ENCODE data around the gene LAMA4. TPM values are rescaled to one million over a fixed set of nuclear protein-coding genes. Genes with fewer than 3 reads are reported as not detected.

Gene LAMA4
- total RNA-seq, 1 donor from 2014 or later, result 0.22 TPM

GRCh38 chr6:112228480-112229332, 25.7 kb downstream of the LAMA4 start:
- H3K9me3 Mint-ChIP-seq (ENCODE audit: unreplicated experiment), result no peaks in the 10 kb centered on the region
- peaks cover 28% of the 10 kb centered on the region for H3K4me1 Mint-ChIP-seq (ENCODE audit: low read depth, unreplicated experiment)
- no peak for TF ChIP-seq CTCF (IDR thresholded peaks at IDR 0.05; ENCODE audit: partially characterized antibody, unreplicated experiment)
- H3K27me3 Mint-ChIP-seq (ENCODE audit: unreplicated experiment), result peaks cover 2% of the 10 kb centered on the region
- H3K36me3 Mint-ChIP-seq (ENCODE audit: unreplicated experiment), result no peaks in the 10 kb centered on the region
- H3K4me3 Mint-ChIP-seq (ENCODE audit: unreplicated experiment), result no peak overlapping the region
- H3K27ac Mint-ChIP-seq (ENCODE audit: unreplicated experiment), result peak overlapping the region; percentile 9
- no peak for DNase-seq

- peaks cover 2% of the 10 kb centered on the region for H3K27me3 Mint-ChIP-seq (ENCODE audit: unreplicated experiment)
- no peak overlapping the region for H3K4me3 Mint-ChIP-seq (ENCODE audit: unreplicated experiment)
- no peaks in the 10 kb centered on the region for H3K9me3 Mint-ChIP-seq (ENCODE audit: unreplicated experiment)
- H3K27ac Mint-ChIP-seq (ENCODE audit: unreplicated experiment), result no peak overlapping the region
- no peak for TF ChIP-seq CTCF (IDR thresholded peaks at IDR 0.05; ENCODE audit: partially characterized antibody, unreplicated experiment)
- H3K4me1 Mint-ChIP-seq (ENCODE audit: low read depth, unreplicated experiment), result peaks cover 26% of the 10 kb centered on the region
- no peak for DNase-seq
- H3K36me3 Mint-ChIP-seq (ENCODE audit: unreplicated experiment), result no peaks in the 10 kb centered on the region
Observed at GRCh38 chr6:112227992-112228391, 26.4 kb downstream of the LAMA4 start.

- peaks cover 2% of the 10 kb centered on the region for H3K27me3 Mint-ChIP-seq (ENCODE audit: unreplicated experiment)
- DNase-seq, result no peak
- no peaks in the 10 kb centered on the region for H3K36me3 Mint-ChIP-seq (ENCODE audit: unreplicated experiment)
- no peak for TF ChIP-seq CTCF (IDR thresholded peaks at IDR 0.05; ENCODE audit: partially characterized antibody, unreplicated experiment)
- no peak overlapping the region for H3K4me3 Mint-ChIP-seq (ENCODE audit: unreplicated experiment)
- H3K27ac Mint-ChIP-seq (ENCODE audit: unreplicated experiment), result no peak overlapping the region
- H3K4me1 Mint-ChIP-seq (ENCODE audit: low read depth, unreplicated experiment), result peaks cover 23% of the 10 kb centered on the region
- H3K9me3 Mint-ChIP-seq (ENCODE audit: unreplicated experiment), result no peaks in the 10 kb centered on the region
Observed at GRCh38 chr6:112227411-112227810, 27.0 kb downstream of the LAMA4 start.

GRCh38 chr6:112225691-112226090, 28.7 kb downstream of the LAMA4 start:
- Mint-ChIP-seq H3K4me1 (ENCODE audit: low read depth, unreplicated experiment) (peaks cover 14% of the 10 kb centered on the region), H3K9me3 (ENCODE audit: unreplicated experiment) (no peaks in the 10 kb centered on the region), H3K27ac (ENCODE audit: unreplicated experiment) (no peak overlapping the region), H3K4me3 (ENCODE audit: unreplicated experiment) (no peak overlapping the region), H3K27me3 (ENCODE audit: unreplicated experiment) (peaks cover 2% of the 10 kb centered on the region), H3K36me3 (ENCODE audit: unreplicated experiment) (no peaks in the 10 kb centered on the region)
- DNase-seq, result no peak
- no peak for TF ChIP-seq CTCF (IDR thresholded peaks at IDR 0.05; ENCODE audit: partially characterized antibody, unreplicated experiment)

GRCh38 chr6:112224088-112224487, 30.3 kb downstream of the LAMA4 start:
- Mint-ChIP-seq H3K36me3 (ENCODE audit: unreplicated experiment) (no peaks in the 10 kb centered on the region), H3K4me1 (ENCODE audit: low read depth, unreplicated experiment) (peaks cover 6% of the 10 kb centered on the region), H3K9me3 (ENCODE audit: unreplicated experiment) (no peaks in the 10 kb centered on the region), H3K27me3 (ENCODE audit: unreplicated experiment) (peaks cover 2% of the 10 kb centered on the region), H3K27ac (ENCODE audit: unreplicated experiment) (no peak overlapping the region), H3K4me3 (ENCODE audit: unreplicated experiment) (no peak overlapping the region)
- no peak for TF ChIP-seq CTCF (IDR thresholded peaks at IDR 0.05; ENCODE audit: partially characterized antibody, unreplicated experiment)
- no peak for DNase-seq
